Kidney epithelial cell (primary cell): ENCODE results near the gene FMN2. TPM values are rescaled to one million over a fixed set of nuclear protein-coding genes. Genes with fewer than 3 reads are reported as not detected.

Experiments
- DNase-seq: peaks from one replicate; pipeline ENCODE4 v3.0.0-alpha.2; 2010; ENCODE audit warnings: low read depth
- H3K27me3 ChIP-seq: 2 replicates; pipeline ENCODE4 v1.6.0; 2011; ENCODE audit warnings: low read length; ENCODE audit not compliant: control insufficient read depth, insufficient read depth
- H3K36me3 ChIP-seq: 2 replicates; pipeline ENCODE4 v1.5.1; 2011; ENCODE audit warnings: low read length; ENCODE audit not compliant: control insufficient read depth, insufficient read depth
- H3K4me3 ChIP-seq: 2 replicates; pipeline ENCODE4 v1.5.1; 2011; ENCODE audit warnings: low read depth, mild to moderate bottlenecking, control low read depth, low read length
- total RNA-seq: library from RNA; depleted of rRNA; stranded (reverse); fragments of >200 nt; gene quantifications from 2 replicates; pipeline ENCODE4 v1.2.3, GENCODE V29; 2015
- TF ChIP-seq, protein P1 (sequence below): IDR thresholded peaks from 2 replicates; pipeline ENCODE4 v1.5.1; 2011; ENCODE audit warnings: mild to moderate bottlenecking, moderate library complexity, low read length, control low read depth, inconsistent platforms; ENCODE audit not compliant: insufficient read depth, poor library complexity, severe bottlenecking

Gene FMN2
- total RNA-seq, 1 donor from 2014 or later: 0.33 TPM

DNA sequence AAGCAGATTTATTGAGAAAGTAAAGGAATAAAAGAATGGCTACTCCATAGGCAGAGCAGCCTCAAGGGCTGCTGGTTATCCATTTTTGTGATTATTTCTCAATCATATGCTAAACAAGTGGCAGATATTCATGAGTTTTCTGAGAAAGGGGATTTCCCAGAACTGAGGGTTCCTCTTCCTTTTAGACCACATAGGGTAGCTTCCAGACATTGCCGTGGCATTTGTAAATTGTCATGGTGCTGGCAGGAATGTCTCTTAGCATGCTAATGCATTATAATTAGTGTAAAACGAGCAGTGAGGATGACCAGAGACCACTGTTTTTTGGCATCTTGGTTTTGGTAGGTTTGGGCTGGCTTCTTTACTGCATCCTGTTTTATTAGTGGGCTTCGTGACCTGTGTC, 16.8 kb upstream of the FMN2 start:
- Histone ChIP-seq H3K36me3 (no peaks in the 10 kb centered on the region), H3K4me3 (no peak overlapping the region), H3K27me3 (no peaks in the 10 kb centered on the region)
- no peak for DNase-seq
- TF ChIP-seq, protein P1, sequence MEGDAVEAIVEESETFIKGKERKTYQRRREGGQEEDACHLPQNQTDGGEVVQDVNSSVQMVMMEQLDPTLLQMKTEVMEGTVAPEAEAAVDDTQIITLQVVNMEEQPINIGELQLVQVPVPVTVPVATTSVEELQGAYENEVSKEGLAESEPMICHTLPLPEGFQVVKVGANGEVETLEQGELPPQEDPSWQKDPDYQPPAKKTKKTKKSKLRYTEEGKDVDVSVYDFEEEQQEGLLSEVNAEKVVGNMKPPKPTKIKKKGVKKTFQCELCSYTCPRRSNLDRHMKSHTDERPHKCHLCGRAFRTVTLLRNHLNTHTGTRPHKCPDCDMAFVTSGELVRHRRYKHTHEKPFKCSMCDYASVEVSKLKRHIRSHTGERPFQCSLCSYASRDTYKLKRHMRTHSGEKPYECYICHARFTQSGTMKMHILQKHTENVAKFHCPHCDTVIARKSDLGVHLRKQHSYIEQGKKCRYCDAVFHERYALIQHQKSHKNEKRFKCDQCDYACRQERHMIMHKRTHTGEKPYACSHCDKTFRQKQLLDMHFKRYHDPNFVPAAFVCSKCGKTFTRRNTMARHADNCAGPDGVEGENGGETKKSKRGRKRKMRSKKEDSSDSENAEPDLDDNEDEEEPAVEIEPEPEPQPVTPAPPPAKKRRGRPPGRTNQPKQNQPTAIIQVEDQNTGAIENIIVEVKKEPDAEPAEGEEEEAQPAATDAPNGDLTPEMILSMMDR: no peak

DNA sequence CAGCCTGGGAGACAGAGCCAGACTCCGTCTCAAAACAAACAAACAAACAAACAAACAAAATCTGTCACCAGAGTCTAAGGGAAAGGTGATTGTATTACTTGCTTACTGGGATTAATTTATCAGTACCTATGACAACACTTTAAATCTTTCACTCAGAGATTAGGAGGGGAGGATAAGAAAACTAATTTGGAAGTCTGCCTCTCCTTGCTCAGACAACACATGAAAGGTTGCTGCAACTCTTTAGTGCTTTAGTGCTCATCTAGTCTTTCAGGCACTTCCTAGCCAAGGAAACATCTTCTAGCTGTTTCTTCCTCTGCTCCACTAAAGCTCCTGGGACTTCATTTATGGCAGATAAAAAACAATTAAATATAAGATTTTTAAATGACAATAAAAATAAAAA, 7.3 kb upstream of the FMN2 start:
- DNase-seq: no peak
- TF ChIP-seq, protein P1: no peak
- no peaks in the 10 kb centered on the region for H3K36me3 ChIP-seq
- H3K4me3 ChIP-seq: no peak overlapping the region
- H3K27me3 ChIP-seq: no peaks in the 10 kb centered on the region

- Histone ChIP-seq H3K4me3 (no peak overlapping the region), H3K36me3 (no peaks in the 10 kb centered on the region), H3K27me3 (no peaks in the 10 kb centered on the region)
- TF ChIP-seq, protein P1: no peak
- no peak for DNase-seq
Observed at GRCh38 chr1:240084749-240085148, 6.9 kb upstream of the FMN2 start.

DNA sequence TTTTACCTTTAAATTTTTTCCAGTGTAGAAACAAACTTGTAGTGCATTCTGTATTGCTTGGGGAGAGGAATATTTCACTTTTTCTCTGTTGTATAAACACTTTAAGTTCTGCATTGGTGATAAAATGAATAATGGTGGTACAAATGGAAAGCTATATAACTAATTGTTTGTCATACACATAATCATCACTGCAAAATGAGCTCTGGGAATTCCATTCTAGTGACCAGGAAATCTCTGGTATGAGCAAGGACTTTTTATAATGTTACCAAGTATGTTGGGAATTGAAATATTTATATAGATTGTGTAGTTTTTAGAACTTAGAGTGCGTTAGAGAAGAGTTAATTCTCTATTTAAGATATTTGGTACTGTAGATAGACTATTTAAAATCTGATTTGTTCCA, 5.0 kb upstream of the FMN2 start:
- H3K27me3 ChIP-seq: no peaks in the 10 kb centered on the region

GRCh38 chr1:240090014-240090413, 1.7 kb upstream of the FMN2 start:
- DNase-seq: no peak
- no peak overlapping the region for H3K4me3 ChIP-seq
- H3K36me3 ChIP-seq: no peaks in the 10 kb centered on the region
- TF ChIP-seq, protein P1: no peak
- peaks cover 2% of the 10 kb centered on the region for H3K27me3 ChIP-seq

More for the DNA sequence above, 5.0 kb upstream of the FMN2 start:
- H3K4me3 ChIP-seq: no peak overlapping the region
- no peaks in the 10 kb centered on the region for H3K36me3 ChIP-seq
- TF ChIP-seq, protein P1: no peak
- DNase-seq: no peak

GRCh38 chr1:240090957-240091600, 604 bp upstream of the FMN2 start:
- peaks cover 2% of the 10 kb centered on the region for H3K27me3 ChIP-seq
- TF ChIP-seq, protein P1: no peak
- DNase-seq: no peak
- no peaks in the 10 kb centered on the region for H3K36me3 ChIP-seq
- peak overlapping the region; percentile 58 for H3K4me3 ChIP-seq
